Natural killer cell (primary cell): ENCODE measurements around the gene PDE11A. TPM values are rescaled to one million over a fixed set of nuclear protein-coding genes. Genes with fewer than 3 reads are reported as not detected.
"Not testable (repeated sequence)": the region's sequence is repeated elsewhere in the genome, so short reads cannot be mapped to it uniquely, and the experiment has no call there.

Source experiments
- ATAC-seq, 3 donors: fragments of 150-1000 bp in 2 of 3; fragments of 200-7000 bp in 1 of 3; cut with Tn5 transposase; 1 replicate in 1 of 3; 2 replicates in 2 of 3; pipeline ENCODE4 v1.10.0; 2021; ENCODE audit warnings: mild to moderate bottlenecking in 2 of 3, moderate library complexity in 2 of 3
- DNase-seq, 2 donors: peaks; one replicate each; pipeline versions ENCODE4 v3.0.0 to v3.0.0-alpha.2; 2013 to 2021; ENCODE audit warnings: mixed read lengths in 1 of 2
- H3K27ac ChIP-seq: one replicate; pipeline ENCODE4 v1.5.1; 2013; ENCODE audit warnings: mild to moderate bottlenecking, low read length
- H3K27me3 ChIP-seq: one replicate; pipeline ENCODE4 v1.6.1; 2013; ENCODE audit warnings: low read length; ENCODE audit not compliant: control insufficient read depth, insufficient read depth
- H3K36me3 ChIP-seq: one replicate; pipeline ENCODE4 v1.6.1; 2013; ENCODE audit warnings: low read length; ENCODE audit not compliant: control insufficient read depth, insufficient read depth
- H3K4me1 ChIP-seq: one replicate; pipeline ENCODE4 v1.6.1; 2013; ENCODE audit warnings: low read length; ENCODE audit not compliant: control insufficient read depth, insufficient read depth
- H3K4me3 ChIP-seq: one replicate; pipeline ENCODE4 v1.5.1; 2013; ENCODE audit warnings: low read length
- H3K9me3 ChIP-seq: one replicate; pipeline ENCODE4 v1.6.1; 2013; ENCODE audit warnings: low read length; ENCODE audit not compliant: control insufficient read depth, insufficient read depth
- H3K27ac Mint-ChIP-seq, 2 donors: one replicate each; pipeline ENCODE4 v1.8.0; 2022; ENCODE audit warnings: mild to moderate bottlenecking in 2 of 2, mixed read lengths in 2 of 2, moderate library complexity in 1 of 2
- H3K27me3 Mint-ChIP-seq, 2 donors: one replicate each; pipeline ENCODE4 v1.8.0; 2022; ENCODE audit warnings: low read depth in 2 of 2, mixed read lengths in 2 of 2
- H3K36me3 Mint-ChIP-seq: one replicate; pipeline ENCODE4 v1.8.0; 2022; ENCODE audit warnings: mixed read lengths
- H3K4me1 Mint-ChIP-seq, 2 donors: one replicate each; pipeline ENCODE4 v1.8.0; 2022; ENCODE audit warnings: mixed read lengths in 2 of 2
- H3K4me3 Mint-ChIP-seq: one replicate; pipeline ENCODE4 v1.8.0; 2022; ENCODE audit warnings: mild to moderate bottlenecking, moderate library complexity, mixed read lengths
- H3K9me3 Mint-ChIP-seq, 2 donors: one replicate each; pipeline ENCODE4 v1.8.0; 2022; ENCODE audit warnings: mixed read lengths in 2 of 2
- CTCF ChIP-seq: fragments of 200-600 bp; IDR thresholded peaks from one replicate; pipeline ENCODE4 v1.8.0; 2022; ENCODE audit warnings: antibody characterized with exemption
- WGBS: methylation state at CpG from one replicate; pipeline ENCODE4 v1.1.7; 2013; ENCODE audit warnings: missing lambda C conversion rate; ENCODE audit not compliant: insufficient coverage; 5-methylcytosine and 5-hydroxymethylcytosine counted together
- intact Hi-C: fragments of 100-400 bp; cut with micrococcal nuclease; formaldehyde crosslinking; loops from one replicate; pipeline ENCODE4 v1.14.2; 2022
- total RNA-seq, 4 donors: library from RNA; stranded (reverse); fragments of 120-200 nt in 1 of 4; gene quantifications; one replicate each; pipeline versions ENCODE4 v1.2.3 to v1.2.4, GENCODE V29; 2013 to 2022

PDE11A gene
- total RNA-seq, 3 donors from 2014 or later (not counting 1 experiment from before 2014, with no cell fraction given): not detected

GRCh38 chr2:177852389-177852788 is 220.2 kb downstream of the PDE11A start:
- Histone ChIP-seq H3K4me3 (no peak overlapping the region), H3K27ac (no peak overlapping the region), H3K9me3 (no peaks in the 10 kb centered on the region), H3K36me3 (no peaks in the 10 kb centered on the region), H3K4me1 (no peaks in the 10 kb centered on the region), H3K27me3 (no peaks in the 10 kb centered on the region)
- Mint-ChIP-seq H3K9me3 (peaks cover 2% of the 10 kb centered on the region in 2 donors), H3K36me3 (peaks cover 4% of the 10 kb centered on the region), H3K4me3 (no peak overlapping the region), H3K27ac (no peak overlapping the region), H3K4me1 (no peaks in the 10 kb centered on the region), H3K27me3 (peaks cover 2 to 47% of the 10 kb centered on the region in 2 donors)
- ATAC-seq (no peak), DNase-seq (no peak)
- intact Hi-C loops: no loop called here
- no peak for TF ChIP-seq CTCF
- WGBS: 77% methylated on average over 1 of the region's 1 CpG

- DNase-seq: no peak
- Mint-ChIP-seq H3K9me3 (no peaks in the 10 kb centered on the region), H3K27ac (no peak overlapping the region), H3K4me1 (no peaks in the 10 kb centered on the region), H3K4me3 (no peak overlapping the region), H3K36me3 (no peaks in the 10 kb centered on the region), H3K27me3 (peaks cover under 1 to 6% of the 10 kb centered on the region in 2 donors)
- ATAC-seq: no peak
- intact Hi-C loops: no loop called here
- no peaks in the 10 kb centered on the region for H3K4me1 ChIP-seq
- 84% methylated on average over 2 of the region's 2 CpGs for WGBS
- no peaks in the 10 kb centered on the region for H3K27me3 ChIP-seq
- TF ChIP-seq CTCF: no peak
- H3K4me3 ChIP-seq: no peak overlapping the region
- no peaks in the 10 kb centered on the region for H3K36me3 ChIP-seq
- H3K9me3 ChIP-seq: no peaks in the 10 kb centered on the region
- no peak overlapping the region for H3K27ac ChIP-seq
These were observed 229.4 kb downstream of the PDE11A start for GRCh38 chr2:177843188-177843587.

GRCh38 chr2:177842243-177842642 is 230.3 kb downstream of the PDE11A start:
- peaks cover 0 to 6% of the 10 kb centered on the region in 2 donors for H3K27me3 Mint-ChIP-seq
- no peak for DNase-seq
- no peak for TF ChIP-seq CTCF
- no peak overlapping the region for H3K27ac ChIP-seq
- no peaks in the 10 kb centered on the region for H3K9me3 ChIP-seq
- no peaks in the 10 kb centered on the region for H3K4me1 Mint-ChIP-seq
- ATAC-seq: no peak
- H3K27me3 ChIP-seq: no peaks in the 10 kb centered on the region
- intact Hi-C loops: no loop called here
- H3K36me3 Mint-ChIP-seq: no peaks in the 10 kb centered on the region
- H3K27ac Mint-ChIP-seq: no peak overlapping the region
- no peaks in the 10 kb centered on the region for H3K4me1 ChIP-seq
- no peaks in the 10 kb centered on the region for H3K9me3 Mint-ChIP-seq
- no peak overlapping the region for H3K4me3 Mint-ChIP-seq
- WGBS: 77% methylated on average over 3 of the region's 3 CpGs
- no peak overlapping the region for H3K4me3 ChIP-seq
- H3K36me3 ChIP-seq: no peaks in the 10 kb centered on the region

GRCh38 chr2:177835418-177836204 is 237.0 kb downstream of the PDE11A start:
- 95% methylated on average over 27 of the region's 27 CpGs for WGBS
- ATAC-seq: peak in 1 of 3 donors; percentile 17
- H3K27ac Mint-ChIP-seq, DNase-seq, H3K9me3 Mint-ChIP-seq, H3K27ac ChIP-seq, H3K4me1 ChIP-seq, H3K27me3 Mint-ChIP-seq, H3K27me3 ChIP-seq, H3K36me3 Mint-ChIP-seq, H3K4me3 Mint-ChIP-seq, H3K4me3 ChIP-seq, H3K36me3 ChIP-seq, H3K4me1 Mint-ChIP-seq, intact Hi-C loops, H3K9me3 ChIP-seq: not testable (repeated sequence)
